NCI-H187 treated with DMSO at 0.1 percent for 48 hours (cell line): Measurements from ENCODE around the gene DLGAP1.

Experiments
- DNase-seq: peaks from one replicate; lab custom pipeline; 2025; lab: John Stamatoyannopoulos, UW

Gene DLGAP1

GRCh38 chr18:3449512-3450011, 1005.5 kb downstream of the DLGAP1 start:
- DNase-seq, result no peak

DNA sequence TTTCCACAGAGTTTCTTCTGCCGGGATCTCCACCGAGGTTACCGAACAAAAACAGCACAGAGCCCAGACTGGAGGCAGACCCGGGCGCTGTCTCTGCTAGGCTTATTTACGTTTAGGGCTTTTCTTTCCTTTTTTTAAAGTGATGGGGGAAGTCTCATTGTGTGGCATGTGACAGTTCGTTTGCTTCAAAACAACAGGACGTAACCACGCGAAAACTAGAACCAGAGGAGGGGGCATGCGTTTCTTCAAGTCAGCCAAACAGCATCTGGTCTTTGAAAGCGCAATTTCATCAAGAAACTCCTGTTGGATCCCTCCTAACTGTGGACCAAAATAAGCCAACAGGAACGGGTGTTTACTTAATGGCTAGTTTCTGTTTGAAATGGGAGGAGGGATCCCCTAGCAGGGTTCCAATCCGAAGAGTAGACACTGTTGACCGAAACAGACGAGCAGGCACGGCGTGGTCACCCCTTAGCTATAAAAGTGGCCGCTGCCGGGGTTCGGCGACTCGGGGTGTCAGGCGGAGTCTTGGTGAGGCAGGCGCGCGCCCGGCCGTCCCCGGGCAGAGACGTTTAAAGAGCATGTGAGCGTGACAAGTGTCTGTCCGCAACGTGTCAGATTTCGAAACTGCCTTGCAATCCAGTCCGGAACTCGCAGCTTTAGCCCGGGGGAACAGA, 1006.1 kb downstream of the DLGAP1 start:
- DNase-seq, result no peak

DNA sequence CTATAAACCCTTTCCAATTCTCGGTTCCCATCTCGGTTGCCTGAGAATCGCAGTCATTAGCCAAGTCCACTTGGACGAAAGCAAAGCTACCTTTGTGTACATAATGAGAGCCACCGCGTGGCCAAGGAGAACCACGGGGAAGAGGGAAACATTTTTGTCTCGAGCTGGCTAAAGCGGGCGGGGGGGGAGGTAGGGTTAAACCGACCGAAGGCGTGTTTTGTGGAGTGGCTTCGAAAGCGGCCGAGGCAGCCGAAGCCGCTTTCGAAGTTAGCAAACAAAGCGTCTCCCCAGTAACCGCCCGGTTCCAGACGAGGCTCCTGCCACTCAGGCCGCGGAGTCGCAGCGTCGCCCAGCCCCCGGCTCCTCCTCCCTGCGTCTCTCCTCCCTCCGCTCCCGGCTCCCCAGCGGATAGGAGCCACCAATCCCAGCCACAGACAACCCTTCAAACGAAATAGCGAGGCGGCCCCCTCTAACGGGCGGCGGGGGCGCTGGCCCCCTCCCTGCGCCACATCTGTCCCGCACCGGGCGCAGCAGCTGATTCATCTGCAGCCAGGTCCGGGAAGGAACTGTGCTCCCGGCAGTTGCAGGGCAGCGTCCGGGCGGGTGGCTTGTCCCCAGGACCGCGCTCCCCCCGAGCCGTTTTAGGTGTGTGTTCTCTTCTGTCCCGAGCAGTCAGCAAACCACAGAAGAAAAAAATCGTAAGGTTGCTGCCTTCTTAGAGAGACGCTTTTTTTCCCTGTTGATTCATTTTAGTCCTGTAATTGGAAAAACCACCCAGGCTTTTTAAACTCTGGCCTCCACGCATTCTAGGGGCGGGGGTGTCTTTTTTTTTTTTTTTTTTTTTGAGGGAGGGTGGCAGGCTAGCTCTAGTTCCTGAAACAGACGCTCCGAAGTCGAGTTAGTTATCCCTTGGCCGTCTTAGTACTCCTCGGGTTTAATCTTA, 1006.9 kb downstream of the DLGAP1 start:
- peak; percentile 84 for DNase-seq

DNA sequence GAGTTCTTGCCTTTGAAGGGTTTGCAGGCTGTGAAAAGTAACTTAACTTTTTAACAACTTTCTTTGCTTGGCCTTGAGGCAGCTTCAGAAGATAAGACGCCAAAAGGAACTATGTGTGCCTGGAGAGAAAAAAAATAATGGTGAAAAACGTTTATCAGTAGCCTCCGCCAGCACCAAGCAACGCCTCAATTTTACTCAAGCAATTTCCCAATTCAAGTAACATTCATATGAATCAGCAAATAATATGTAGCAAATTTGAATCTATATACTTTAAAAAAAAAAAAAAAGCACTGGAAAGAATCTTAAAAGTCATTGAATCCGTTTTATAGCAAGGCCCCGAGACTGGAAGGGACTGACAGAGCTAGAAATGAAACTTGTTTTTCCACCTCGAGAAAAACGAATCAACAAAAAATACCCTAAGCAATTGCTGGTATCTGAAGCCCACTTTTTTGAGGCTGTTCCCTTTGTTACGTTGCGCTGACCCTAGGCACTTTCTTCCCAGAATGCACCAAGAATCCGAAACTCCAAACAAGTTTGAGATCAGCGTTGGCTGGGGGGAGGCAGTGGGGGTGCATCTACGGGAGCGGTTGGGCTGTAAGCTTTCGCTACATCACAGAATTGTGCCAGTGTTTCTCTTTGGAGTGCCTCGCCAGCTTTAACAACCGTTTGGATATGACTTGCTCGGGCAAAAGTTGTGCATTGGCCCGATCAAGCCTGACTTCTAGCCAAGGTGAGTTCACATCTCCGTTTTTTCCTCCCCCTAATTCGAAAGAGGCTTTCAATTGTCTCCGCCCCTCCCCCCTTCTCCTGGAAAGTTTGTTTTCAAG, 1007.8 kb downstream of the DLGAP1 start:
- DNase-seq, result no peak
